GM19463 (cell line): ENCODE measurements around the gene PPFIBP2.

ENCODE experiments used
- ATAC-seq: cut with Tn5 transposase; IDR thresholded peaks from one replicate; pipeline ENCODE4 v1.9.1; 2021; ENCODE audit warnings: mild to moderate bottlenecking, moderate library complexity; ENCODE audit not compliant: unreplicated experiment

Gene PPFIBP2

GRCh38 chr11:7683571-7683970 is 169.8 kb downstream of the PPFIBP2 start:
- ATAC-seq, result no peak

GRCh38 chr11:7686761-7687160 is 173.0 kb downstream of the PPFIBP2 start:
- ATAC-seq, result no peak

GRCh38 chr11:7687386-7687785 is 173.6 kb downstream of the PPFIBP2 start:
- ATAC-seq, result no peak

- ATAC-seq, result peak; percentile 82
Observed at GRCh38 chr11:7688238-7688826, 174.5 kb downstream of the PPFIBP2 start.

- ATAC-seq, result no peak
Observed at GRCh38 chr11:7689239-7689638, 175.4 kb downstream of the PPFIBP2 start.

- no peak for ATAC-seq
Observed at GRCh38 chr11:7690648-7691047, 176.8 kb downstream of the PPFIBP2 start.

- ATAC-seq, result no peak
Observed at GRCh38 chr11:7691759-7692350, 178.1 kb downstream of the PPFIBP2 start.

- no peak for ATAC-seq
Observed at GRCh38 chr11:7692426-7692825, 178.6 kb downstream of the PPFIBP2 start.

GRCh38 chr11:7694235-7694634 is 180.4 kb downstream of the PPFIBP2 start:
- no peak for ATAC-seq

GRCh38 chr11:7696424-7696823 is 182.6 kb downstream of the PPFIBP2 start:
- no peak for ATAC-seq
